Calu3 (cell line): Measurements from ENCODE around the gene TNFRSF21. TPM values are rescaled to one million over a fixed set of nuclear protein-coding genes. Genes with fewer than 3 reads are reported as not detected.

Experiments
- BruUV-seq: library from RNA; stranded (reverse); fragments of 400-500 nt; replicated peaks from 2 replicates; lab custom pipeline; 2021; lab: Mats Ljungman, UMichigan
- CTCF ChIA-PET: fragments of 300-600 bp; sonication (Branson Sonifier 250); formaldehyde crosslinking; loops from one replicate; lab custom pipeline; 2022; ENCODE audit warnings: antibody characterized with exemption; lab: Charles Lee
- DNase-seq: peaks from one replicate; pipeline ENCODE4 v3.0.0; 2022
- H3K27ac Mint-ChIP-seq: one replicate; pipeline ENCODE4 v1.8.0; 2022; ENCODE audit warnings: mixed read lengths; ENCODE audit not compliant: unreplicated experiment
- H3K27me3 Mint-ChIP-seq: one replicate; pipeline ENCODE4 v1.8.0; 2022; ENCODE audit warnings: mixed read lengths; ENCODE audit not compliant: unreplicated experiment
- H3K36me3 Mint-ChIP-seq: one replicate; pipeline ENCODE4 v1.8.0; 2022; ENCODE audit warnings: mild to moderate bottlenecking, moderate library complexity, mixed read lengths; ENCODE audit not compliant: insufficient read depth, unreplicated experiment
- H3K4me1 Mint-ChIP-seq: one replicate; pipeline ENCODE4 v1.8.0; 2022; ENCODE audit warnings: mild to moderate bottlenecking, low read depth, mixed read lengths; ENCODE audit not compliant: unreplicated experiment
- H3K4me3 Mint-ChIP-seq: one replicate; pipeline ENCODE4 v1.8.0; 2022; ENCODE audit warnings: mild to moderate bottlenecking, low read depth, moderate library complexity, mixed read lengths; ENCODE audit not compliant: unreplicated experiment
- H3K9me3 Mint-ChIP-seq: one replicate; pipeline ENCODE4 v1.8.0; 2022; ENCODE audit warnings: low read depth, mixed read lengths; ENCODE audit not compliant: unreplicated experiment
- intact Hi-C: fragments of 100-400 bp; cut with micrococcal nuclease; formaldehyde crosslinking; loops from one replicate; pipeline ENCODE4 v1.10.0; 2022; ENCODE audit not compliant: unreplicated experiment
- total RNA-seq: library from RNA; stranded (reverse); gene quantifications from 2 replicates; pipeline ENCODE4 v1.2.3, GENCODE V29; 2022
- TF ChIP-seq, protein P1 (sequence below): fragments of 200-600 bp; IDR thresholded peaks from one replicate; pipeline ENCODE4 v1.8.0; 2022; ENCODE audit warnings: antibody characterized with exemption; ENCODE audit not compliant: unreplicated experiment

Gene TNFRSF21
- total RNA-seq, 1 experiment from 2014 or later, result 255 TPM

GRCh38 chr6:47303342-47303741 lies 6.4 kb downstream of the TNFRSF21 start:
- intact Hi-C loops, result loop anchor here (5.0 kb wide), 2 partner anchors 56 to 116 kb away; no protein-coding TSS in a partner anchor
- Mint-ChIP-seq H3K27me3 (no peaks in the 10 kb centered on the region), H3K27ac (peak overlapping the region; percentile 49), H3K9me3 (no peaks in the 10 kb centered on the region), H3K4me1 (peaks cover 70% of the 10 kb centered on the region), H3K36me3 (peaks cover 68% of the 10 kb centered on the region), H3K4me3 (peak overlapping the region; percentile 98)
- TF ChIP-seq, protein P1, sequence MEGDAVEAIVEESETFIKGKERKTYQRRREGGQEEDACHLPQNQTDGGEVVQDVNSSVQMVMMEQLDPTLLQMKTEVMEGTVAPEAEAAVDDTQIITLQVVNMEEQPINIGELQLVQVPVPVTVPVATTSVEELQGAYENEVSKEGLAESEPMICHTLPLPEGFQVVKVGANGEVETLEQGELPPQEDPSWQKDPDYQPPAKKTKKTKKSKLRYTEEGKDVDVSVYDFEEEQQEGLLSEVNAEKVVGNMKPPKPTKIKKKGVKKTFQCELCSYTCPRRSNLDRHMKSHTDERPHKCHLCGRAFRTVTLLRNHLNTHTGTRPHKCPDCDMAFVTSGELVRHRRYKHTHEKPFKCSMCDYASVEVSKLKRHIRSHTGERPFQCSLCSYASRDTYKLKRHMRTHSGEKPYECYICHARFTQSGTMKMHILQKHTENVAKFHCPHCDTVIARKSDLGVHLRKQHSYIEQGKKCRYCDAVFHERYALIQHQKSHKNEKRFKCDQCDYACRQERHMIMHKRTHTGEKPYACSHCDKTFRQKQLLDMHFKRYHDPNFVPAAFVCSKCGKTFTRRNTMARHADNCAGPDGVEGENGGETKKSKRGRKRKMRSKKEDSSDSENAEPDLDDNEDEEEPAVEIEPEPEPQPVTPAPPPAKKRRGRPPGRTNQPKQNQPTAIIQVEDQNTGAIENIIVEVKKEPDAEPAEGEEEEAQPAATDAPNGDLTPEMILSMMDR, result no peak
- DNase-seq, result no peak
- no TSS peak for BruUV-seq
- CTCF ChIA-PET, result no interaction called here

DNA sequence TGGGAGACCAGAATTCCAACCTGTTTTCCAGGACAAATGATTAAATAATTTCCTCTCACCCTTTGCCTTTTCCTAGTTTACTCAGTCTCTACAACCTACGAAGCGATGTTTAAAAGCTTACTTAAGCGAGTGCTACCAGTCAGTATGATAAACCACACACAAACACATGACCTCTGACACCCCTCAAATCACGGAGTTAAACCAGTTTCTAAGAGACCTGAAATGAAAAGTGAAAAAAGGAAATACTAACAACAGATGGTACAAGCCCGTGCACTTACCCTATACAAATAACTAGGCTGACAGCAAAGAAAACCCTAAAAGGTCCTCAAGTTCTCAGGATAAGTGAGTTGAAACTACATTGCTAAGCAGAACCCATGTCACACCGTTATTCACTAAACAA lies 7.7 kb downstream of the TNFRSF21 start:
- TF ChIP-seq, protein P1, result no peak
- CTCF ChIA-PET, result interaction anchor here (1.5 kb wide), 1 partner anchor 208 kb away, joined by 3 read pairs; no protein-coding TSS in a partner anchor
- intact Hi-C loops, result loop anchor here (5.0 kb wide), 2 partner anchors 55 to 115 kb away; no protein-coding TSS in a partner anchor
- Mint-ChIP-seq H3K4me1 (peaks cover 79% of the 10 kb centered on the region), H3K27me3 (no peaks in the 10 kb centered on the region), H3K9me3 (no peaks in the 10 kb centered on the region), H3K36me3 (peaks cover 55% of the 10 kb centered on the region), H3K27ac (no peak overlapping the region), H3K4me3 (peak overlapping the region; percentile 98)
- no TSS peak for BruUV-seq
- DNase-seq, result no peak

DNA sequence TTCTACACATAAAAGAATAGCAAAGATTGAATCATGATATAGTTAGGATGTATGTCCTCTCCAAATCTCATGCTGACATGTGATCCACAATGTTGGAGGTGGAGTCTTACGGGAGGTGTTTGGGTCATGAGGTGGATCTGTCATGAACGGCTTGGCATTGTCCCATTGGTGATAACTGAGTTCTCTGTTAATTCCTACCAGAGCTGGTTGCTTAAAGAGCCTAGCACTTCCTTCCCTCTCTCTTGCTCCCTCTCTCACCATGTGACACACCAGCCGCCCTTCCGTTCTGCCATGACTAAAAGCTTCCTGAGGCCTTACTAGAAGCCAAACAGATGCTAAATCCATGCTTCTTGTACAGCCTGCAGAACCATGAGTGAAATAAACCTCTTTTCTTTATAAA lies 8.3 kb downstream of the TNFRSF21 start:
- BruUV-seq, result no TSS peak
- CTCF ChIA-PET, result interaction anchor here (1.5 kb wide), 1 partner anchor 207 kb away, joined by 3 read pairs; no protein-coding TSS in a partner anchor
- intact Hi-C loops, result loop anchor here (5.0 kb wide), 2 partner anchors 54 to 114 kb away; no protein-coding TSS in a partner anchor
- DNase-seq, result no peak
- Mint-ChIP-seq H3K4me3 (peak overlapping the region; percentile 98), H3K27me3 (no peaks in the 10 kb centered on the region), H3K27ac (peak overlapping the region; percentile 3), H3K36me3 (peaks cover 56% of the 10 kb centered on the region), H3K4me1 (peaks cover 84% of the 10 kb centered on the region), H3K9me3 (no peaks in the 10 kb centered on the region)
- TF ChIP-seq, protein P1, result no peak

DNA sequence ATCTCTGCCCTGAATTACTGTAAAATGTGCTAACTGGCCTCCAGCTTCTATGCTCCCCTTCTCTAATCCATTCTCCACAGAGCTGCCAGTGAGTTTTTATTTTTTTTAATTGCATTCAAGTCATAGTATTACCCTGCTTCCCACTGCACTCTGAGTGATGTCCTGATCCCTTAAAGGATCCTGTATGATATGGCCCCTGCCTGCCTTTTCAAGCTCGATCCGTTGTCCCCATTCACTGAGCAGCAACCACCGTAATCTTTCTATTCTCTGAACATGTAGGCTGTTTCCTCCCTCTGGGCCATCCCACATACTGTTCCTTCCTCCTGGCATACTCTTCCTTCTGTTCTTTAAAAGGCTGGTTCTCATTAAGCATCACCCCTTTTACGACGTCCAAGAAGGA lies 9.3 kb downstream of the TNFRSF21 start:
- no TSS peak for BruUV-seq

More for the DNA sequence above, 9.3 kb downstream of the TNFRSF21 start:
- CTCF ChIA-PET, result interaction anchor here (1.3 to 1.5 kb wide), 2 partner anchors 58 to 206 kb away, joined by 3 read pairs; no protein-coding TSS in a partner anchor
- H3K9me3 Mint-ChIP-seq, result no peaks in the 10 kb centered on the region
- no peaks in the 10 kb centered on the region for H3K27me3 Mint-ChIP-seq
- intact Hi-C loops, result loop anchor here (5.0 kb wide), 2 partner anchors 53 to 113 kb away; no protein-coding TSS in a partner anchor
- TF ChIP-seq, protein P1, result no peak
- H3K4me3 Mint-ChIP-seq, result peak overlapping the region; percentile 98
- peak overlapping the region; percentile 27 for H3K27ac Mint-ChIP-seq
- peaks cover 84% of the 10 kb centered on the region for H3K4me1 Mint-ChIP-seq
- no peak for DNase-seq
- H3K36me3 Mint-ChIP-seq, result peaks cover 53% of the 10 kb centered on the region
